ENCODE measurements around the gene POU4F3.

The POU4F3 gene

GRCh38 chr5:146337928-146338327 is 711 bp upstream of the POU4F3 start:
- peaks cover 10% of the 10 kb centered on the region for H3K4me1 ChIP-seq (ENCODE audit: control insufficient read depth, insufficient read depth, low read length)
- H3K27ac ChIP-seq (ENCODE audit: insufficient read depth, low read depth, low read length, poor library complexity, severe bottlenecking), result no peak overlapping the region
- no peak overlapping the region for H3K4me3 ChIP-seq (ENCODE audit: insufficient read depth, low read depth, low read length)
- H3K9me3 ChIP-seq (ENCODE audit: control insufficient read depth, low read length), result no peaks in the 10 kb centered on the region
- WGBS, 2 experiments, result 5 to 6% methylated on average over 8 of the region's 8 CpGs
- peaks cover 100% of the 10 kb centered on the region for H3K27me3 ChIP-seq (ENCODE audit: control insufficient read depth, insufficient read depth, low read length, poor library complexity, severe bottlenecking)
- H3K36me3 ChIP-seq (ENCODE audit: control insufficient read depth, insufficient read depth, low read length), result no peaks in the 10 kb centered on the region

- 7 to 8% methylated on average over 44 of the region's 44 CpGs for WGBS, 2 experiments
- Histone ChIP-seq H3K4me1 (ENCODE audit: control insufficient read depth, insufficient read depth, low read length) (no peaks in the 10 kb centered on the region), H3K9me3 (ENCODE audit: control insufficient read depth, low read length) (no peaks in the 10 kb centered on the region), H3K36me3 (ENCODE audit: control insufficient read depth, insufficient read depth, low read length) (no peaks in the 10 kb centered on the region), H3K27me3 (ENCODE audit: control insufficient read depth, insufficient read depth, low read length, poor library complexity, severe bottlenecking) (peaks cover 100% of the 10 kb centered on the region), H3K27ac (ENCODE audit: insufficient read depth, low read depth, low read length, poor library complexity, severe bottlenecking) (no peak overlapping the region), H3K4me3 (ENCODE audit: insufficient read depth, low read depth, low read length) (no peak overlapping the region)
Measured at GRCh38 chr5:146339715-146340259, 1.1 kb downstream of the POU4F3 start.

- H3K27ac ChIP-seq (ENCODE audit: insufficient read depth, low read depth, low read length, poor library complexity, severe bottlenecking), result no peak overlapping the region
- peaks cover 100% of the 10 kb centered on the region for H3K27me3 ChIP-seq (ENCODE audit: control insufficient read depth, insufficient read depth, low read length, poor library complexity, severe bottlenecking)
- 5 to 6% methylated on average over 40 of the region's 40 CpGs for WGBS, 2 experiments
- H3K9me3 ChIP-seq (ENCODE audit: control insufficient read depth, low read length), result no peaks in the 10 kb centered on the region
- no peak overlapping the region for H3K4me3 ChIP-seq (ENCODE audit: insufficient read depth, low read depth, low read length)
- no peaks in the 10 kb centered on the region for H3K4me1 ChIP-seq (ENCODE audit: control insufficient read depth, insufficient read depth, low read length)
- H3K36me3 ChIP-seq (ENCODE audit: control insufficient read depth, insufficient read depth, low read length), result no peaks in the 10 kb centered on the region
Measured at GRCh38 chr5:146340260-146341081, 1.8 kb downstream of the POU4F3 start.

- H3K27me3 ChIP-seq (ENCODE audit: control insufficient read depth, insufficient read depth, low read length, poor library complexity, severe bottlenecking), result peaks cover 100% of the 10 kb centered on the region
- H3K4me1 ChIP-seq (ENCODE audit: control insufficient read depth, insufficient read depth, low read length), result no peaks in the 10 kb centered on the region
- 18 to 21% methylated on average over 6 of the region's 6 CpGs for WGBS, 2 experiments
- no peak overlapping the region for H3K4me3 ChIP-seq (ENCODE audit: insufficient read depth, low read depth, low read length)
- no peaks in the 10 kb centered on the region for H3K9me3 ChIP-seq (ENCODE audit: control insufficient read depth, low read length)
- no peaks in the 10 kb centered on the region for H3K36me3 ChIP-seq (ENCODE audit: control insufficient read depth, insufficient read depth, low read length)
- no peak overlapping the region for H3K27ac ChIP-seq (ENCODE audit: insufficient read depth, low read depth, low read length, poor library complexity, severe bottlenecking)
Measured at GRCh38 chr5:146341854-146342253, 3.2 kb downstream of the POU4F3 start.

DNA sequence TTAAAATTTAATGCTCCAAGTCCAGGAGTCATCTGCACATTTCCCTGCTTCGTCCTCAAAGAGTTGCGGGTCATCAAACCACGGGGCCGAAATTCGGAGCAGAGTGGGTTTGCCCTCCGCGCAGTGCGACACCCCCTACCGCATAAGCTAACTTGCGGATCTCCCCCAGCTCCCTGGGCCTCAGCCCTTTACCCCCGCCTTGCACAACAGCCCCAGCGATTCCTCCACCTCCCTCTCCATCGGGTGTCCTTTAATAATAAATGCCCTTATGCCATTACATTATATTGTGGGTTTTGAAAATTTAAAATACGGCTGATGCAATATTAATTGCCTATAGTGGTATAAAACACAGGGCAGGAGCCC is 3.9 kb downstream of the POU4F3 start:
- H3K9me3 ChIP-seq (ENCODE audit: control insufficient read depth, low read length), result no peaks in the 10 kb centered on the region
- no peaks in the 10 kb centered on the region for H3K36me3 ChIP-seq (ENCODE audit: control insufficient read depth, insufficient read depth, low read length)
- no peak overlapping the region for H3K4me3 ChIP-seq (ENCODE audit: insufficient read depth, low read depth, low read length)
- no peak overlapping the region for H3K27ac ChIP-seq (ENCODE audit: insufficient read depth, low read depth, low read length, poor library complexity, severe bottlenecking)
- peaks cover 100% of the 10 kb centered on the region for H3K27me3 ChIP-seq (ENCODE audit: control insufficient read depth, insufficient read depth, low read length, poor library complexity, severe bottlenecking)
- H3K4me1 ChIP-seq (ENCODE audit: control insufficient read depth, insufficient read depth, low read length), result no peaks in the 10 kb centered on the region
- WGBS, 2 experiments, result 11 to 13% methylated on average over 12 to 14 of the region's 14 CpGs

GRCh38 chr5:146342882-146343865 is 4.5 kb downstream of the POU4F3 start:
- H3K9me3 ChIP-seq (ENCODE audit: control insufficient read depth, low read length), result no peaks in the 10 kb centered on the region
- no peak overlapping the region for H3K4me3 ChIP-seq (ENCODE audit: insufficient read depth, low read depth, low read length)
- H3K27me3 ChIP-seq (ENCODE audit: control insufficient read depth, insufficient read depth, low read length, poor library complexity, severe bottlenecking), result peaks cover 100% of the 10 kb centered on the region
- H3K27ac ChIP-seq (ENCODE audit: insufficient read depth, low read depth, low read length, poor library complexity, severe bottlenecking), result no peak overlapping the region
- H3K36me3 ChIP-seq (ENCODE audit: control insufficient read depth, insufficient read depth, low read length), result no peaks in the 10 kb centered on the region
- no peaks in the 10 kb centered on the region for H3K4me1 ChIP-seq (ENCODE audit: control insufficient read depth, insufficient read depth, low read length)
- 5 to 7% methylated on average over 46 of the region's 46 CpGs for WGBS, 2 experiments

DNA sequence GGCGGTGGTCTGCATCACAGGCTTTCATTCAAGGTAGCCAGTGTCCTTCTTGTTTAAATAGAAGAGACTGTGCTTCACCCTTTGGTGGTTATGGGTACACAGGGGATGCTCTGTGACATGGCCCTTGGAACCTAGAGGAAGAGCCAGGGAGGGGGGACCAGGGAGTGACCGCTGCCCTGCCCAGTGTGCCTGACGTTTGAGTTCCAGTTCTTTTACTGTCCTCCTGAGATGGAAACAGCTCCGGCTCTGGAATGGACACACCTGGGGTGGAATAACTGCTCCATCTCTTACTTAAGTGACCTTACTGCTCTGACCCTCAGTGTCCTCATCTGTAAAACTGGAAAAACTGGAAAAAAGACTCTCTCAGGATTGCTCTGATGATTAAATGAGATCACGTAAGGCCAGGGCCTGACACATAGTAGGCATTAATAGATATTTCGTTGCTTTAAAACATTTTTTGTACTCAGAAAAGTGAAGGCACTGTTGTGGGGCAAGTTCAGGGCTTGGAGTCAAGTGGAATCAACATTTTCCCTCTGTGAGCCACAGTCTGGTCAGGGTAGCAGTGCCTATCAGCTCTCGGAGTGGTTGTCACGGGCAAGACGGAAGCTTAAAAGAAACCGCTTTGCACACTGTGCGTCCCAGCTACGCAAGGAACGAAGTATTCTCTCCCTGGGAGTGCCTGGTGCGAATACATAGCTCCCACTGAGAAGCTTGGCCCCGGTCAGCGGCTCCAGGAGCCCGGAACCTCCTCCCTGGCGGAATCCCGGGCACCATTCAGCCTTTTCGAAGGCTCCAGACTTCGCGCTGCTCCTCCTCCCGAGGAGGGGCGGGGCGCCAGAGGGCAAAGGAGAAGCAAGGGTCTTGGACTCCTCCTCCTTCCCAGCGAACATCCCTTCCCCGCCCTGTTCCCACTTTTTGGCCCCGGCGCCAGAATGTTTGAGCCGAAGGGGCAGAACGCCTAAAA is 5.8 kb downstream of the POU4F3 start:
- WGBS, 2 experiments, result 5% methylated on average over 29 of the region's 31 CpGs
- Histone ChIP-seq H3K27me3 (ENCODE audit: control insufficient read depth, insufficient read depth, low read length, poor library complexity, severe bottlenecking) (peaks cover 100% of the 10 kb centered on the region), H3K36me3 (ENCODE audit: control insufficient read depth, insufficient read depth, low read length) (no peaks in the 10 kb centered on the region), H3K4me1 (ENCODE audit: control insufficient read depth, insufficient read depth, low read length) (no peaks in the 10 kb centered on the region), H3K9me3 (ENCODE audit: control insufficient read depth, low read length) (no peaks in the 10 kb centered on the region), H3K27ac (ENCODE audit: insufficient read depth, low read depth, low read length, poor library complexity, severe bottlenecking) (no peak overlapping the region), H3K4me3 (ENCODE audit: insufficient read depth, low read depth, low read length) (no peak overlapping the region)

GRCh38 chr5:146345240-146345577 is 6.6 kb downstream of the POU4F3 start:
- peaks cover 100% of the 10 kb centered on the region for H3K27me3 ChIP-seq (ENCODE audit: control insufficient read depth, insufficient read depth, low read length, poor library complexity, severe bottlenecking)
- H3K4me3 ChIP-seq (ENCODE audit: insufficient read depth, low read depth, low read length), result no peak overlapping the region
- 2 to 3% methylated on average over 9 to 12 of the region's 12 CpGs for WGBS, 2 experiments
- no peaks in the 10 kb centered on the region for H3K9me3 ChIP-seq (ENCODE audit: control insufficient read depth, low read length)
- no peak overlapping the region for H3K27ac ChIP-seq (ENCODE audit: insufficient read depth, low read depth, low read length, poor library complexity, severe bottlenecking)
- no peaks in the 10 kb centered on the region for H3K4me1 ChIP-seq (ENCODE audit: control insufficient read depth, insufficient read depth, low read length)
- H3K36me3 ChIP-seq (ENCODE audit: control insufficient read depth, insufficient read depth, low read length), result no peaks in the 10 kb centered on the region

- Histone ChIP-seq H3K9me3 (ENCODE audit: control insufficient read depth, low read length) (no peaks in the 10 kb centered on the region), H3K4me3 (ENCODE audit: insufficient read depth, low read depth, low read length) (peak overlapping the region; percentile 18)
- WGBS, 2 experiments, result 1% methylated on average over 76 of the region's 76 CpGs
Measured at GRCh38 chr5:146345578-146346366, 7.1 kb downstream of the POU4F3 start.

More at GRCh38 chr5:146345578-146346366, 7.1 kb downstream of the POU4F3 start:
- H3K27me3 ChIP-seq (ENCODE audit: control insufficient read depth, insufficient read depth, low read length, poor library complexity, severe bottlenecking), result peaks cover 94% of the 10 kb centered on the region
- H3K27ac ChIP-seq (ENCODE audit: insufficient read depth, low read depth, low read length, poor library complexity, severe bottlenecking), result no peak overlapping the region
- H3K36me3 ChIP-seq (ENCODE audit: control insufficient read depth, insufficient read depth, low read length), result no peaks in the 10 kb centered on the region
- H3K4me1 ChIP-seq (ENCODE audit: control insufficient read depth, insufficient read depth, low read length), result no peaks in the 10 kb centered on the region
